Endothelial cell of umbilical vein (primary cell): ENCODE measurements around the gene SPTA1. TPM values are rescaled to one million over a fixed set of nuclear protein-coding genes. Genes with fewer than 3 reads are reported as not detected.

Source experiments
- BruUV-seq: library from RNA; stranded (reverse); fragments of 400-500 nt; replicated peaks from 2 replicates; lab custom pipeline; 2021; lab: Mats Ljungman, UMichigan
- CTCF ChIA-PET: fragments of 300-600, 350-600 bp; sonication (Branson Sonifier 250); formaldehyde crosslinking; loops from one replicate; lab custom pipeline; 2021; ENCODE audit warnings: antibody characterized with exemption, inconsistent platforms; lab: Charles Lee
- POLR2A ChIA-PET: fragments of 300-600, 350-600 bp; sonication (Branson Sonifier 250); formaldehyde crosslinking; loops from one replicate; lab custom pipeline; 2021; ENCODE audit warnings: antibody characterized with exemption, inconsistent platforms; lab: Charles Lee
- DNase-seq: peaks from one replicate; pipeline ENCODE4 v3.0.0-alpha.2; 2011; ENCODE audit warnings: low read depth, low spot score
- FAIRE-seq: peaks from 2 replicates; lab custom pipeline; 2011; peaks lifted over from hg19 to GRCh38; lab: Jason Lieb, UNC
- H2AFZ ChIP-seq: 2 replicates; pipeline ENCODE4 v1.6.0; 2012; ENCODE audit warnings: low read depth, low read length, control low read depth, inconsistent platforms
- H3K27ac ChIP-seq: 2 replicates; pipeline ENCODE4 v1.5.1; 2011; ENCODE audit warnings: low read depth, mild to moderate bottlenecking, control low read depth, low read length, moderate library complexity; ENCODE audit not compliant: insufficient read depth
- H3K27me3 ChIP-seq, 2 experiments: 2 replicates each; pipeline versions ENCODE4 v1.6.0 to v1.6.1; 2011; ENCODE audit warnings: low read length in 2 of 2, mixed read lengths in 1 of 2; ENCODE audit not compliant: control insufficient read depth in 2 of 2, insufficient read depth in 2 of 2
- H3K36me3 ChIP-seq, 2 experiments: 2 replicates in 1 of 2; 3 replicates in 1 of 2; pipeline ENCODE4 v1.5.1; 2011; ENCODE audit warnings: low read length in 2 of 2, mild to moderate bottlenecking in 1 of 2, moderate library complexity in 1 of 2; ENCODE audit not compliant: control insufficient read depth in 2 of 2, insufficient read depth in 2 of 2; ENCODE audit errors: extremely low read depth in 1 of 2
- H3K4me1 ChIP-seq: 3 replicates; pipeline ENCODE4 v1.5.1; 2011; ENCODE audit warnings: mild to moderate bottlenecking, low read length; ENCODE audit not compliant: control insufficient read depth, insufficient read depth; ENCODE audit errors: extremely low read depth
- H3K4me2 ChIP-seq: 2 replicates; pipeline ENCODE4 v1.6.1; 2011; ENCODE audit warnings: low read length, control low read depth, mixed read lengths; ENCODE audit not compliant: insufficient read depth
- H3K4me3 ChIP-seq, 3 experiments: fragments of 200-600 bp in 1 of 3; sonication (generic), shearing (Covaris generic) in 1 of 3; replicated peaks in 1 of 3; 2 replicates each; pipeline ENCODE4 v1.5.1; 2011 to 2016; ENCODE audit warnings: control low read depth in 3 of 3, low read length in 3 of 3, mild to moderate bottlenecking in 2 of 3, inconsistent platforms in 1 of 3, low read depth in 1 of 3, moderate library complexity in 1 of 3; ENCODE audit not compliant: insufficient read depth in 1 of 3
- H3K79me2 ChIP-seq: 2 replicates; pipeline ENCODE4 v1.6.0; 2012; ENCODE audit warnings: low read length, inconsistent platforms; ENCODE audit not compliant: control insufficient read depth, insufficient read depth
- H3K9ac ChIP-seq: replicated peaks from 2 replicates; pipeline ENCODE3; 2011; ENCODE audit warnings: low read length, control low read depth; ENCODE audit not compliant: insufficient read depth; ENCODE audit errors: extremely low read depth
- H3K9me1 ChIP-seq: replicated peaks from 3 replicates; pipeline ENCODE4 v1.6.0; 2011; ENCODE audit warnings: mild to moderate bottlenecking, low read length; ENCODE audit not compliant: control insufficient read depth, insufficient read depth; ENCODE audit errors: extremely low read depth
- H3K9me3 ChIP-seq: replicated peaks from 2 replicates; pipeline ENCODE4 v1.5.1; 2012; ENCODE audit warnings: low read length, inconsistent platforms; ENCODE audit not compliant: control insufficient read depth, insufficient read depth
- H4K20me1 ChIP-seq: replicated peaks from 2 replicates; pipeline ENCODE3; 2011; ENCODE audit warnings: mild to moderate bottlenecking, low read length; ENCODE audit not compliant: control insufficient read depth, insufficient read depth; ENCODE audit errors: extremely low read depth
- CTCF ChIP-seq, 2 donors: IDR thresholded peaks; 1 replicate in 1 of 2; 2 replicates in 1 of 2; pipeline ENCODE4 v1.5.1; 2011; ENCODE audit warnings: low read length in 2 of 2, mild to moderate bottlenecking in 2 of 2, moderate library complexity in 2 of 2, control low read depth in 1 of 2, inconsistent platforms in 1 of 2, low read depth in 1 of 2; ENCODE audit not compliant: insufficient read depth in 1 of 2; ENCODE audit errors: extremely low read depth in 1 of 2
- EZH2 ChIP-seq: IDR thresholded peaks from 2 replicates; pipeline ENCODE4 v1.6.1; 2012; ENCODE audit warnings: borderline replicate concordance, low read depth, mild to moderate bottlenecking, moderate library complexity, low read length, inconsistent platforms; ENCODE audit not compliant: severe bottlenecking
- FOS ChIP-seq: IDR thresholded peaks from 2 replicates; pipeline ENCODE4 v1.6.1; 2011; ENCODE audit warnings: mild to moderate bottlenecking, low read length, moderate library complexity, borderline replicate concordance; ENCODE audit not compliant: insufficient read depth
- GATA2 ChIP-seq: IDR thresholded peaks from 2 replicates; pipeline ENCODE4 v1.7.0; 2011; ENCODE audit warnings: low read depth, mild to moderate bottlenecking, moderate library complexity, mixed read lengths, low read length; ENCODE audit not compliant: insufficient read length, insufficient read depth
- JUN ChIP-seq: IDR thresholded peaks from 2 replicates; pipeline ENCODE4 v1.6.1; 2011; ENCODE audit warnings: borderline replicate concordance, low read depth; ENCODE audit not compliant: insufficient read length, insufficient read depth
- MAX ChIP-seq: IDR thresholded peaks from 2 replicates; pipeline ENCODE4 v1.6.1; 2011; ENCODE audit not compliant: insufficient read depth, insufficient read length
- MYC ChIP-seq: IDR thresholded peaks from one replicate; pipeline ENCODE4 v1.6.1; 2011; ENCODE audit warnings: mild to moderate bottlenecking, low read depth, low read length
- POLR2A ChIP-seq: IDR thresholded peaks from 2 replicates; pipeline ENCODE4 v1.6.1; 2012; ENCODE audit warnings: low read depth, mild to moderate bottlenecking, control low read depth, low read length
- POLR2AphosphoS5 ChIP-seq: IDR thresholded peaks from 2 replicates; pipeline ENCODE4 v1.6.1; 2012; ENCODE audit warnings: low read depth, mild to moderate bottlenecking, control low read depth, low read length, moderate library complexity; ENCODE audit not compliant: insufficient read depth
- dilution Hi-C: fragments of 300-500 bp; cut with MboI; formaldehyde crosslinking; loops from one replicate; pipeline ENCODE4 v1.15.0; 2019; ENCODE audit warnings: low sequenced_read_pairs; ENCODE audit not compliant: extremely low pct_ligation_motif_present
- intact Hi-C: fragments of 100-400 bp; cut with micrococcal nuclease; formaldehyde crosslinking; loops from one replicate; pipeline ENCODE4 v1.10.0; 2022
- polyA plus RNA-seq, 4 experiments: library from polyadenylated mRNA; depleted of rRNA in 3 of 4; stranded (reverse) in 3 of 4; unstranded in 1 of 4; fragments of >200 nt; gene quantifications; 2 replicates each; pipeline versions ENCODE4 v1.2.1 to v1.2.3, GENCODE V29; 2011 to 2012; ENCODE audit warnings: missing spikeins in 1 of 4
- total RNA-seq: library from RNA; stranded (reverse); gene quantifications from 2 replicates; pipeline ENCODE4 v1.2.3, GENCODE V29; 2021

The SPTA1 gene
- total and polyA plus RNA-seq, 2 donors (not counting 3 experiments of a cell fraction or from before 2014, with no cell fraction given): 0.01 to 0.84 TPM

GRCh38 chr1:158731707-158732106, 45.2 kb upstream of the SPTA1 start:
- no peak overlapping the region for H3K4me2 ChIP-seq
- POLR2A ChIA-PET: no interaction called here
- no peak overlapping the region for H3K9ac ChIP-seq
- no peaks in the 10 kb centered on the region for H3K36me3 ChIP-seq
- H3K27ac ChIP-seq: no peak overlapping the region
- H2AFZ ChIP-seq: no peak overlapping the region
- CTCF ChIA-PET: no interaction called here
- no peaks in the 10 kb centered on the region for H3K9me3 ChIP-seq
- dilution Hi-C loops: no loop called here
- BruUV-seq: no TSS peak
- DNase-seq (no peak), FAIRE-seq (no peak)
- no peak overlapping the region for H3K4me3 ChIP-seq
- no peak for TF ChIP-seq EZH2
- no peak for TF ChIP-seq JUN
- TF ChIP-seq CTCF (IDR thresholded peaks at IDR 0.05; ENCODE audit: extremely low read depth in 1 of 2, insufficient read depth in 1 of 2, low read depth in 1 of 2, low read length in 2 of 2): no peak
- TF ChIP-seq POLR2AphosphoS5: no peak
- TF ChIP-seq MYC: no peak
- no peak for TF ChIP-seq GATA2
- no peak for TF ChIP-seq FOS
- no peak for TF ChIP-seq MAX
- TF ChIP-seq POLR2A: no peak
- H3K9me1 ChIP-seq: no peaks in the 10 kb centered on the region
- H3K79me2 ChIP-seq: no peaks in the 10 kb centered on the region
- no peaks in the 10 kb centered on the region for H3K4me1 ChIP-seq
- H3K27me3 ChIP-seq: no peaks in the 10 kb centered on the region
- H4K20me1 ChIP-seq: no peaks in the 10 kb centered on the region
- intact Hi-C loops: no loop called here
